H9 (cell line): Measurements from ENCODE around the gene MPZL3. TPM values are rescaled to one million over a fixed set of nuclear protein-coding genes. Genes with fewer than 3 reads are reported as not detected.

Source experiments
- DNase-seq: peaks from one replicate; pipeline ENCODE4 v3.0.0-alpha.2; 2017
- H2AFZ ChIP-seq: one replicate; pipeline ENCODE4 v1.6.1; 2013; ENCODE audit warnings: mild to moderate bottlenecking, low read length, control low read depth, moderate library complexity
- H2AK5ac ChIP-seq: 2 replicates; pipeline ENCODE4 v1.6.1; 2013; ENCODE audit warnings: low read length, control low read depth, mixed read lengths; ENCODE audit not compliant: insufficient read length
- H2BK120ac ChIP-seq: one replicate; pipeline ENCODE4 v1.6.1; 2013; ENCODE audit warnings: low read depth, mild to moderate bottlenecking, low read length, control low read depth, inconsistent platforms; ENCODE audit not compliant: poor library complexity, severe bottlenecking
- H2BK12ac ChIP-seq: 2 replicates; pipeline ENCODE4 v1.6.1; 2013; ENCODE audit warnings: low read length, control low read depth, mixed read lengths, low read depth; ENCODE audit not compliant: insufficient read length
- H2BK15ac ChIP-seq: 2 replicates; pipeline ENCODE4 v1.6.1; 2013; ENCODE audit warnings: low read depth, low read length, control low read depth
- H2BK20ac ChIP-seq: one replicate; pipeline ENCODE4 v1.6.1; 2013; ENCODE audit warnings: low read depth, mild to moderate bottlenecking, low read length, control low read depth, inconsistent platforms; ENCODE audit not compliant: poor library complexity, severe bottlenecking
- H2BK5ac ChIP-seq: 2 replicates; pipeline ENCODE4 v1.6.1; 2013; ENCODE audit warnings: low read length, control low read depth, mixed read lengths; ENCODE audit not compliant: insufficient read length
- H3K14ac ChIP-seq: 2 replicates; pipeline ENCODE4 v1.6.1; 2013; ENCODE audit warnings: low read length, control low read depth; ENCODE audit not compliant: insufficient read depth
- H3K18ac ChIP-seq: 2 replicates; pipeline ENCODE4 v1.6.1; 2013; ENCODE audit warnings: low read depth, mild to moderate bottlenecking, mixed read lengths, low read length, control low read depth; ENCODE audit not compliant: insufficient read length
- H3K23ac ChIP-seq: 2 replicates; pipeline ENCODE4 v1.6.1; 2013; ENCODE audit warnings: low read length, control low read depth, mixed read lengths, low read depth; ENCODE audit not compliant: insufficient read length
- H3K23me2 ChIP-seq: 2 replicates; pipeline ENCODE4 v1.6.1; 2013; ENCODE audit warnings: low read depth, mild to moderate bottlenecking, mixed read lengths, low read length, control low read depth; ENCODE audit not compliant: insufficient read length, poor library complexity, severe bottlenecking
- H3K27ac ChIP-seq: 2 replicates; pipeline ENCODE4 v1.5.1; 2013; ENCODE audit warnings: low read length, control low read depth, mixed read lengths, low read depth; ENCODE audit not compliant: insufficient read length
- H3K27me3 ChIP-seq: 2 replicates; pipeline ENCODE4 v1.6.1; 2013; ENCODE audit warnings: low read length, control low read depth, inconsistent platforms; ENCODE audit not compliant: insufficient read depth
- H3K4ac ChIP-seq: 2 replicates; pipeline ENCODE4 v1.6.1; 2013; ENCODE audit warnings: low read depth, mild to moderate bottlenecking, control low read depth, inconsistent platforms, low read length, moderate library complexity
- H3K4me1 ChIP-seq: 2 replicates; pipeline ENCODE4 v1.6.1; 2013; ENCODE audit warnings: low read length, control low read depth, inconsistent platforms; ENCODE audit not compliant: insufficient read depth
- H3K4me2 ChIP-seq: 2 replicates; pipeline ENCODE4 v1.6.1; 2013; ENCODE audit warnings: low read length, control low read depth, mixed read lengths; ENCODE audit not compliant: insufficient read length, insufficient read depth
- H3K56ac ChIP-seq: 2 replicates; pipeline ENCODE4 v1.6.1; 2013; ENCODE audit warnings: low read depth, mild to moderate bottlenecking, mixed read lengths, low read length, control low read depth; ENCODE audit not compliant: insufficient read length
- H3K79me1 ChIP-seq: 2 replicates; pipeline ENCODE4 v1.6.1; 2013; ENCODE audit warnings: low read depth, mild to moderate bottlenecking, moderate library complexity, low read length, control low read depth, inconsistent platforms; ENCODE audit not compliant: insufficient read depth, poor library complexity, severe bottlenecking
- H3K79me2 ChIP-seq: 2 replicates; pipeline ENCODE4 v1.6.1; 2013; ENCODE audit warnings: low read length, control low read depth, inconsistent platforms; ENCODE audit not compliant: insufficient read depth
- H3K9ac ChIP-seq: 2 replicates; pipeline ENCODE4 v1.6.1; 2013; ENCODE audit warnings: low read length, control low read depth, mixed read lengths; ENCODE audit not compliant: insufficient read length; ENCODE audit errors: extremely low read depth
- H3K9me3 ChIP-seq: one replicate; pipeline ENCODE4 v1.6.1; 2013; ENCODE audit warnings: low read depth, low read length, inconsistent platforms; ENCODE audit not compliant: control insufficient read depth
- H3T11ph ChIP-seq: one replicate; pipeline ENCODE4 v1.6.1; 2013; ENCODE audit warnings: mild to moderate bottlenecking, low read length, control low read depth, inconsistent platforms
- H4K20me1 ChIP-seq: one replicate; pipeline ENCODE4 v1.6.1; 2013; ENCODE audit not compliant: control insufficient read depth, insufficient read length, insufficient read depth
- H4K5ac ChIP-seq: 2 replicates; pipeline ENCODE4 v1.6.1; 2013; ENCODE audit warnings: low read depth, mild to moderate bottlenecking, mixed read lengths, low read length, control low read depth; ENCODE audit not compliant: insufficient read length
- H4K8ac ChIP-seq: replicated peaks from 2 replicates; pipeline ENCODE4 v1.6.1; 2013; ENCODE audit warnings: low read length, control low read depth, mixed read lengths, low read depth; ENCODE audit not compliant: insufficient read length
- H4K91ac ChIP-seq: 2 replicates; pipeline ENCODE4 v1.6.1; 2013; ENCODE audit warnings: low read depth, mild to moderate bottlenecking, moderate library complexity, mixed read lengths, low read length, control low read depth; ENCODE audit not compliant: insufficient read length
- H3K27ac Mint-ChIP-seq, 3 experiments: 2 replicates in 2 of 3; 3 replicates in 1 of 3; pipeline ENCODE4 v1.8.0; 2020 to 2021; ENCODE audit warnings: mixed read lengths in 3 of 3, mild to moderate bottlenecking in 1 of 3, moderate library complexity in 1 of 3
- H3K27me3 Mint-ChIP-seq: 2 replicates; pipeline ENCODE4 v1.8.0; 2021; ENCODE audit warnings: low read depth, mild to moderate bottlenecking, moderate library complexity, mixed read lengths
- H3K36me3 Mint-ChIP-seq, 3 experiments: 2 replicates in 2 of 3; 3 replicates in 1 of 3; pipeline ENCODE4 v1.8.0; 2020 to 2021; ENCODE audit warnings: low read depth in 3 of 3, mixed read lengths in 3 of 3; ENCODE audit not compliant: insufficient read depth in 1 of 3
- H3K4me1 Mint-ChIP-seq, 2 experiments: 2 replicates each; pipeline ENCODE4 v1.8.0; 2020; ENCODE audit warnings: mixed read lengths in 2 of 2
- H3K4me3 Mint-ChIP-seq, 2 experiments: 2 replicates in 1 of 2; 3 replicates in 1 of 2; pipeline ENCODE4 v1.8.0; 2020 to 2021; ENCODE audit warnings: mild to moderate bottlenecking in 2 of 2, mixed read lengths in 2 of 2, moderate library complexity in 1 of 2
- H3K9me3 Mint-ChIP-seq, 2 experiments: 2 replicates in 1 of 2; 3 replicates in 1 of 2; pipeline ENCODE4 v1.8.0; 2020; ENCODE audit warnings: mild to moderate bottlenecking in 2 of 2, mixed read lengths in 2 of 2, moderate library complexity in 1 of 2
- WGBS: extraction: QIAGEN DNeasy Blood & Tissue Kit; methylation state at CpG from one replicate; pipeline ENCODE4 v1.1.7; 2013; ENCODE audit warnings: missing lambda C conversion rate, low lambda C conversion rate, mixed read lengths; ENCODE audit not compliant: insufficient read length; ENCODE audit errors: extremely low coverage; 5-methylcytosine and 5-hydroxymethylcytosine counted together
- total RNA-seq: library from RNA; stranded (reverse); gene quantifications from 2 replicates; pipeline ENCODE4 v1.2.1, GENCODE V29; 2021
- TF ChIP-seq, protein P1 (sequence below): fragments of 200-600 bp; sonication (generic); conservative IDR thresholded peaks from 3 replicates; pipeline ENCODE4 v1.8.0; 2021; ENCODE audit warnings: antibody characterized with exemption, mild to moderate bottlenecking

MPZL3 gene
- total RNA-seq, 1 experiment from 2014 or later: 2.6 TPM

DNA sequence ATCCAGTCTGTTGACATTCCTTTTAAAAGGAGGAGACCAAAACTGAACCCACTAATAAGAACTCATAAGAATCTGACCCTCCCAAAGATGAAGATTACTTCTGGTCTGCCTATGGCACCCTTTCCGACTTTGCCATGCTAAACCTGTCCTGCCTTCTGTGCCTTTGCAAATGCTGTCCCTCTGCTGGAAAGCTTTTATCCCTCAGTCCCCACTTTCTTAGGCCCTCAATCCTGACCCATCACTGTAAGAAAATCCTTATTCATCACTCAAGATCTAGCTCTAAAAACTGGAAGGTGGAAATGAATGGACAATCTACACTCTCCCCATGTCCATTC, 10.4 kb downstream of the MPZL3 start:
- Histone ChIP-seq H2AK5ac (no peak overlapping the region), H3K27ac (no peak overlapping the region), H3K79me2 (no peaks in the 10 kb centered on the region), H3K4ac (no peak overlapping the region), H3K23me2 (no peaks in the 10 kb centered on the region), H2BK12ac (no peak overlapping the region), H4K5ac (no peak overlapping the region), H3K4me2 (no peak overlapping the region), H4K91ac (no peak overlapping the region), H2BK120ac (no peak overlapping the region), H2BK5ac (no peak overlapping the region), H3K56ac (no peak overlapping the region), H2BK20ac (no peak overlapping the region), H3T11ph (no peak overlapping the region), H3K79me1 (no peaks in the 10 kb centered on the region), H2BK15ac (no peak overlapping the region), H3K27me3 (no peaks in the 10 kb centered on the region), H3K9ac (no peak overlapping the region), H4K20me1 (no peaks in the 10 kb centered on the region), H3K4me1 (peaks cover 6% of the 10 kb centered on the region; the same call in 1 of the 2 replicates), H3K14ac (no peak overlapping the region), H2AFZ (no peak overlapping the region), H3K18ac (no peak overlapping the region), H4K8ac (no peak overlapping the region), H3K9me3 (no peaks in the 10 kb centered on the region), H3K23ac (no peak overlapping the region)
- Mint-ChIP-seq H3K27me3 (peaks cover 31% of the 10 kb centered on the region), H3K4me3 (no peak overlapping the region), H3K9me3 (no peaks in the 10 kb centered on the region), H3K27ac (no peak overlapping the region), H3K4me1 (peaks cover 13 to 23% of the 10 kb centered on the region in 2 experiments), H3K36me3 (no peaks in the 10 kb centered on the region)
- DNase-seq: no peak
- TF ChIP-seq, protein P1, sequence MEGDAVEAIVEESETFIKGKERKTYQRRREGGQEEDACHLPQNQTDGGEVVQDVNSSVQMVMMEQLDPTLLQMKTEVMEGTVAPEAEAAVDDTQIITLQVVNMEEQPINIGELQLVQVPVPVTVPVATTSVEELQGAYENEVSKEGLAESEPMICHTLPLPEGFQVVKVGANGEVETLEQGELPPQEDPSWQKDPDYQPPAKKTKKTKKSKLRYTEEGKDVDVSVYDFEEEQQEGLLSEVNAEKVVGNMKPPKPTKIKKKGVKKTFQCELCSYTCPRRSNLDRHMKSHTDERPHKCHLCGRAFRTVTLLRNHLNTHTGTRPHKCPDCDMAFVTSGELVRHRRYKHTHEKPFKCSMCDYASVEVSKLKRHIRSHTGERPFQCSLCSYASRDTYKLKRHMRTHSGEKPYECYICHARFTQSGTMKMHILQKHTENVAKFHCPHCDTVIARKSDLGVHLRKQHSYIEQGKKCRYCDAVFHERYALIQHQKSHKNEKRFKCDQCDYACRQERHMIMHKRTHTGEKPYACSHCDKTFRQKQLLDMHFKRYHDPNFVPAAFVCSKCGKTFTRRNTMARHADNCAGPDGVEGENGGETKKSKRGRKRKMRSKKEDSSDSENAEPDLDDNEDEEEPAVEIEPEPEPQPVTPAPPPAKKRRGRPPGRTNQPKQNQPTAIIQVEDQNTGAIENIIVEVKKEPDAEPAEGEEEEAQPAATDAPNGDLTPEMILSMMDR: no peak
- WGBS: no CpG with 5 or more reads among the region's 1 CpG
